ENCODE measurements around the gene ZNF423. TPM values are rescaled to one million over a fixed set of nuclear protein-coding genes. Genes with fewer than 3 reads are reported as not detected.

The ZNF423 gene
- total and polyA plus RNA-seq, 2 of the 13 experiments (the other 11 are each of a cell fraction or from before 2014, with no cell fraction given): 0.07 to 0.31 TPM

- TF ChIP-seq IKZF5 (CRISPR knock-in tag; IDR thresholded peaks at IDR 0.05) (peak; percentile 43; the same call in 1 of the 2 replicates), ZNF34 (CRISPR knock-in tag; IDR thresholded peaks at IDR 0.05; ENCODE audit: borderline replicate concordance) (no peak), ADNP (CRISPR knock-in tag; IDR thresholded peaks at IDR 0.05) (no peak), ATF7-NPFF (CRISPR knock-in tag; IDR thresholded peaks at IDR 0.05; ENCODE audit: low read depth) (peak; percentile 68; the same call in 1 of the 2 replicates), ZNF260 (CRISPR knock-in tag; IDR thresholded peaks at IDR 0.05; ENCODE audit: borderline replicate concordance, low read depth) (no peak), ATF6 (CRISPR knock-in tag; conservative IDR thresholded peaks at IDR 0.05) (no peak), MIER2 (CRISPR knock-in tag; IDR thresholded peaks at IDR 0.05) (no peak), ZNF879 (CRISPR knock-in tag; IDR thresholded peaks at IDR 0.05) (no peak), KIAA2018 (CRISPR knock-in tag; IDR thresholded peaks at IDR 0.05; ENCODE audit: borderline replicate concordance) (no peak), ATF4 (CRISPR knock-in tag; IDR thresholded peaks at IDR 0.05) (no peak), NFYB (CRISPR knock-in tag; IDR thresholded peaks at IDR 0.05) (peak; percentile 27; the same call in 1 of the 2 replicates), FUBP1 (CRISPR knock-in tag; IDR thresholded peaks at IDR 0.05; ENCODE audit: borderline replicate concordance) (no peak), ZNF251 (CRISPR knock-in tag; IDR thresholded peaks at IDR 0.05) (no peak), EZH2 (conservative IDR thresholded peaks at IDR 0.05; ENCODE audit: low read depth, low read length) (no peak), RAD21 (CRISPR knock-in tag; IDR thresholded peaks at IDR 0.05) (no peak)
Measured at GRCh38 chr16:49855280-49855821, 561 bp downstream of the ZNF423 start (continued).

Data from HepG2 (cell line).